ENCODE measurements around the gene TAS2R19.
"Not testable (repeated sequence)": the region's sequence is repeated elsewhere in the genome, so short reads cannot be mapped to it uniquely, and the experiment has no call there.

DNA sequence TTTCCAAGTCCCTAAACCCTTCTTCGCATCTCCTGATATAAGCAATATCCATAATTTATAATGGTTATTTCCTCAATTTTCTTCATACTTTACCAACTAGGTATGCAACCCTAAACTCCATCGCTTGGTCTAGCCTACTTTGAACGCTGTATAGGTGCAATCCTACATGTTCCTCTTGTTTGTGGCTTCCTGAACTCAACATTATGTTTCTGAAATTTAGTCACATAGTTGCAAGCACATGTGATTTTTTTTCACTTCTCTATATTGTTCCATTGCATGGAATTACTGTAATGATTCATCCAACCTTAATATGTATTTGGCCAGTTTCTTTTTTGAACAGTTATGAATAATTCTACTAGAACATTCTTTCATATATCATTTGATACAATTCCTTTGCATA, 11.5 kb upstream of the TAS2R19 start:
- TF ChIP-seq, protein P1, sequence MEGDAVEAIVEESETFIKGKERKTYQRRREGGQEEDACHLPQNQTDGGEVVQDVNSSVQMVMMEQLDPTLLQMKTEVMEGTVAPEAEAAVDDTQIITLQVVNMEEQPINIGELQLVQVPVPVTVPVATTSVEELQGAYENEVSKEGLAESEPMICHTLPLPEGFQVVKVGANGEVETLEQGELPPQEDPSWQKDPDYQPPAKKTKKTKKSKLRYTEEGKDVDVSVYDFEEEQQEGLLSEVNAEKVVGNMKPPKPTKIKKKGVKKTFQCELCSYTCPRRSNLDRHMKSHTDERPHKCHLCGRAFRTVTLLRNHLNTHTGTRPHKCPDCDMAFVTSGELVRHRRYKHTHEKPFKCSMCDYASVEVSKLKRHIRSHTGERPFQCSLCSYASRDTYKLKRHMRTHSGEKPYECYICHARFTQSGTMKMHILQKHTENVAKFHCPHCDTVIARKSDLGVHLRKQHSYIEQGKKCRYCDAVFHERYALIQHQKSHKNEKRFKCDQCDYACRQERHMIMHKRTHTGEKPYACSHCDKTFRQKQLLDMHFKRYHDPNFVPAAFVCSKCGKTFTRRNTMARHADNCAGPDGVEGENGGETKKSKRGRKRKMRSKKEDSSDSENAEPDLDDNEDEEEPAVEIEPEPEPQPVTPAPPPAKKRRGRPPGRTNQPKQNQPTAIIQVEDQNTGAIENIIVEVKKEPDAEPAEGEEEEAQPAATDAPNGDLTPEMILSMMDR (IDR thresholded peaks at IDR 0.05), result not testable (repeated sequence)
- not testable (repeated sequence) for TF ChIP-seq EP300, POLR2A (IDR thresholded peaks at IDR 0.05)
